ENCODE measurements around the gene HBB.

- no peak for TF ChIP-seq CTCF (tag by site-specific recombination; IDR thresholded peaks at IDR 0.05)
- no peak for TF ChIP-seq BCL11A (tag by site-specific recombination; IDR thresholded peaks at IDR 0.05; ENCODE audit: low read depth)
- TF ChIP-seq ZNF621 (tag by site-specific recombination; IDR thresholded peaks at IDR 0.05): no peak
- no peak for TF ChIP-seq ZNF112 (tag by site-specific recombination; IDR thresholded peaks at IDR 0.05)
- TF ChIP-seq REST (tag by site-specific recombination; IDR thresholded peaks at IDR 0.05): no peak
- no peak for TF ChIP-seq ZNF76 (tag by site-specific recombination; IDR thresholded peaks at IDR 0.05; ENCODE audit: borderline replicate concordance, low read depth)
- TF ChIP-seq ZBTB26 (tag by site-specific recombination; optimal IDR thresholded peaks at IDR 0.05): no peak
- no peak for TF ChIP-seq ZNF24 (tag by site-specific recombination; IDR thresholded peaks at IDR 0.05)
- TF ChIP-seq TRIM28 (IDR thresholded peaks at IDR 0.05; ENCODE audit: borderline replicate concordance, low read length): no peak
Observed at GRCh38 chr11:5225480-5225871, 1.4 kb downstream of the HBB start.
